Measurements from ENCODE around the gene IQGAP2.

Gene IQGAP2

GRCh38 chr5:76477571-76477970 lies 74.5 kb downstream of the IQGAP2 start:
- DNase-seq (ENCODE audit: low read depth): no peak

GRCh38 chr5:76479281-76479680 lies 76.2 kb downstream of the IQGAP2 start:
- DNase-seq (ENCODE audit: low read depth): no peak

- no peak for DNase-seq (ENCODE audit: low read depth)
These were observed 77.0 kb downstream of the IQGAP2 start for GRCh38 chr5:76479973-76480667.

GRCh38 chr5:76482984-76483383 lies 79.9 kb downstream of the IQGAP2 start:
- no peak for DNase-seq (ENCODE audit: low read depth)

- no peak for DNase-seq (ENCODE audit: low read depth)
These were observed 80.3 kb downstream of the IQGAP2 start for GRCh38 chr5:76483433-76483832.

- DNase-seq (ENCODE audit: low read depth): no peak
These were observed 80.8 kb downstream of the IQGAP2 start for GRCh38 chr5:76483881-76484280.

GRCh38 chr5:76485511-76485910 lies 82.4 kb downstream of the IQGAP2 start:
- DNase-seq (ENCODE audit: low read depth): no peak

- no peak for DNase-seq (ENCODE audit: low read depth)
These were observed 84.3 kb downstream of the IQGAP2 start for GRCh38 chr5:76487386-76487785.

GRCh38 chr5:76487821-76488220 lies 84.7 kb downstream of the IQGAP2 start:
- no peak for DNase-seq (ENCODE audit: low read depth)

GRCh38 chr5:76488969-76489368 lies 85.9 kb downstream of the IQGAP2 start:
- no peak for DNase-seq (ENCODE audit: low read depth)

GRCh38 chr5:76489877-76490688 lies 87.0 kb downstream of the IQGAP2 start:
- DNase-seq (ENCODE audit: low read depth): no peak

GRCh38 chr5:76490960-76491359 lies 87.9 kb downstream of the IQGAP2 start:
- DNase-seq (ENCODE audit: low read depth): no peak

- no peak for DNase-seq (ENCODE audit: low read depth)
These were observed 89.7 kb downstream of the IQGAP2 start for GRCh38 chr5:76492819-76493189.

GRCh38 chr5:76493190-76493837 lies 90.2 kb downstream of the IQGAP2 start:
- no peak for DNase-seq (ENCODE audit: low read depth)

- DNase-seq (ENCODE audit: low read depth): no peak
These were observed 91.1 kb downstream of the IQGAP2 start for GRCh38 chr5:76494201-76494600.

- no peak for DNase-seq (ENCODE audit: low read depth)
These were observed 92.8 kb downstream of the IQGAP2 start for GRCh38 chr5:76495870-76496269.

GRCh38 chr5:76497065-76497460 lies 94.0 kb downstream of the IQGAP2 start:
- DNase-seq (ENCODE audit: low read depth): no peak

- no peak for DNase-seq (ENCODE audit: low read depth)
These were observed 95.1 kb downstream of the IQGAP2 start for GRCh38 chr5:76497986-76498717.

GRCh38 chr5:76499507-76500161 lies 96.5 kb downstream of the IQGAP2 start:
- no peak for DNase-seq (ENCODE audit: low read depth)

GRCh38 chr5:76500633-76501393 lies 97.7 kb downstream of the IQGAP2 start:
- no peak for DNase-seq (ENCODE audit: low read depth)

- DNase-seq (ENCODE audit: low read depth): no peak
These were observed 100.8 kb downstream of the IQGAP2 start for GRCh38 chr5:76503929-76504328.

All from T follicular helper cell (primary cell).